Motor neuron (in vitro differentiated cells): ENCODE data around the gene MLX. TPM values are rescaled to one million over a fixed set of nuclear protein-coding genes. Genes with fewer than 3 reads are reported as not detected.
A peak's percentile ranks its signal among the peaks of the same experiment; 100 is the strongest.

Experiments
- ATAC-seq, 8 experiments: fragments of 200-7000 bp; cut with Tn5 transposase; replicated peaks in 6 of 8; 2 replicates each; pipeline ENCODE4 v1.8.0; 2021; ENCODE audit warnings: mild to moderate bottlenecking in 8 of 8, moderate library complexity in 8 of 8
- H3K27ac ChIP-seq, 2 donors: fragments of 250-450 bp; sonication (Bioruptor Pico); 2 replicates each; pipeline ENCODE4 v1.9.0; 2021; ENCODE audit warnings: antibody characterized with exemption in 2 of 2, mild to moderate bottlenecking in 2 of 2, moderate library complexity in 1 of 2
- H3K4me1 ChIP-seq, 2 donors: fragments of 250-450 bp; sonication (Bioruptor Pico); replicated peaks in 1 of 2; 2 replicates each; pipeline ENCODE4 v1.6.1; 2021; ENCODE audit warnings: antibody characterized with exemption in 2 of 2, mild to moderate bottlenecking in 2 of 2, moderate library complexity in 1 of 2
- H3K4me3 ChIP-seq, 5 donors: fragments of 250-450 bp; sonication (Bioruptor Pico); 2 replicates each; pipeline ENCODE4 v1.9.0; 2021; ENCODE audit warnings: antibody characterized with exemption in 5 of 5, mild to moderate bottlenecking in 5 of 5, moderate library complexity in 4 of 5
- WGBS, 10 experiments: fragments of 450-650 bp; shearing (Covaris generic); methylation state at CpG; one replicate each; pipeline ENCODE4 v1.0.0; 2022; 5-methylcytosine and 5-hydroxymethylcytosine counted together
- in situ Hi-C, 9 experiments: fragments of 400-800 bp; cut with MboI; loops; one replicate each; pipeline ENCODE4 v1.15.0; 2021; ENCODE audit warnings: low sequenced_read_pairs in 9 of 9, low pct_unique_long_range_greater_than_20kb in 2 of 9; ENCODE audit not compliant: unreplicated experiment in 9 of 9
- total RNA-seq, 8 experiments: library from RNA; unstranded; fragments of 300-600 nt; gene quantifications; 2 replicates each; pipeline versions ENCODE4 v1.2.3 to v1.2.4, GENCODE V29; 2022

The MLX gene, protein sequence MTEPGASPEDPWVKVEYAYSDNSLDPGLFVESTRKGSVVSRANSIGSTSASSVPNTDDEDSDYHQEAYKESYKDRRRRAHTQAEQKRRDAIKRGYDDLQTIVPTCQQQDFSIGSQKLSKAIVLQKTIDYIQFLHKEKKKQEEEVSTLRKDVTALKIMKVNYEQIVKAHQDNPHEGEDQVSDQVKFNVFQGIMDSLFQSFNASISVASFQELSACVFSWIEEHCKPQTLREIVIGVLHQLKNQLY
- 10 to 100 TPM; 17.3 to 48.0 (median 25.6) TPM for total RNA-seq

DNA sequence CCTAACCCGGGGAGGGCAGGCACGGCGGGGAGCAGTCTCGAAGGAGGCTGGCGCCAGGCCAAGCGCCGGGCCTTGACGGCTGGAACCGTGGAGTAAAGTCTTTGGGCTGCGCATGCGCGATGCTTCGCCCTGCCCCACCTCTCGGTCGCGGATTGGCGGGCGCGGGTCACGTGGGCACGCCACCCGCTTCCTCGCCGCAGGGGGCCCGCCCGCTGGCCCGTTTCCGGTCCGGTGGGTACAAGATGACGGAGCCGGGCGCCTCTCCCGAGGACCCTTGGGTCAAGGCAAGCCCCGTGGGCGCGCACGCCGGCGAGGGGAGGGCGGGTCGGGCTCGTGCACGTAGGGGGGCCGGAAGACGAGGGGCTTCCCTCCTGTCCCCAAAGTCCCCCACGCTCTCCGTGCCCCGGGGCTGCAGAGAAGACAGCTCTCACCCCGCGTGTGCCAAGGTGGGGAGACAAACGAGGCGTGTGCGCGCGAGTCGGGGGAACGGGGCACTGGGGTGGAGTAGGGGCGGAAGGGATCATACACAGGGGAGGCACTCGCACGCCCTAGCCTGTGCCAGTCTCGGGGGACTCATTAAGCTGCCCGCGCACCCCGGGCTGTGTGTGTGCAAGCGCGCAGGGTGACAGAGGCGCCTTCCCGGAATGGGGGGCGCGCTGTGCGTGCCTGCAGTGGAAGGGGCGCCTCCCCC lies at the start of gene MLX:
TSS of gene MLX (plus strand) at position 218 of the 691 bp plus-strand sequence. CDS start at position 243, 25 bp downstream.
- peak within 1 kb of the TSS; percentile 91 to 95 for H3K27ac ChIP-seq
- peaks cover 19 to 20% of the 10 kb centered on the region in 2 donors for H3K4me1 ChIP-seq
- ATAC-seq = peak; percentile 56 to 84 (median 79)
- WGBS, 10 experiments = 0% methylated on average over 3 of the region's 72 CpGs; no CpG with 5 or more reads in 9 of the 10 experiments
- peak within 1 kb of the TSS; percentile 61 to 98 (median 81) for H3K4me3 ChIP-seq
- in situ Hi-C loops = no loop called here

DNA sequence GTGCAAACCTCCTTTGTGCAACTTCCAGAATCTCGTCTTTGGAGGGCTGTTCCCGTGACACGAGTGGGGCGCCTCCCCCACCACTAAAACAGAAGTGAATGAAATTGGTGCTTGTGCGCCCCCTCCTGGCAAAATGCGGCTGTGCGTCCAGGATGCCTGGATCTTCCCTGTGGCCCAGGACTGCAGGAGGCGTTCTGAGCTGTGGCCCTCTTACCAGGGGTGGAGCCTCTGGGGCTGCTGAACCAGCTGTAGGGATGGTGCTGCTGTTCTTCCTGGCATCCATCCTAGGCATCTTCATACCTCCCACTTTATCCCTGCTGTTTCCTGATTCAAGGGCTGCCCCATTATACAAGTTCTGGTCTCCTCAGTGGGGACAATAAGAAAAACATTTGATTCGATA lies 49.4 kb upstream of the MLX start:
- 0 to 100% (median 40%) methylated on average over 1 to 4 of the region's 9 CpGs; no CpG with 5 or more reads in 4 of the 10 experiments for WGBS, 10 experiments
- peaks cover 16 to 20% of the 10 kb centered on the region in 2 donors for H3K4me1 ChIP-seq
- no peak overlapping the region for H3K4me3 ChIP-seq
- in situ Hi-C loops = no loop called here
- ATAC-seq = peak in 3 of 8 experiments; percentile 26 to 61 (median 38)
- no peak overlapping the region for H3K27ac ChIP-seq

DNA sequence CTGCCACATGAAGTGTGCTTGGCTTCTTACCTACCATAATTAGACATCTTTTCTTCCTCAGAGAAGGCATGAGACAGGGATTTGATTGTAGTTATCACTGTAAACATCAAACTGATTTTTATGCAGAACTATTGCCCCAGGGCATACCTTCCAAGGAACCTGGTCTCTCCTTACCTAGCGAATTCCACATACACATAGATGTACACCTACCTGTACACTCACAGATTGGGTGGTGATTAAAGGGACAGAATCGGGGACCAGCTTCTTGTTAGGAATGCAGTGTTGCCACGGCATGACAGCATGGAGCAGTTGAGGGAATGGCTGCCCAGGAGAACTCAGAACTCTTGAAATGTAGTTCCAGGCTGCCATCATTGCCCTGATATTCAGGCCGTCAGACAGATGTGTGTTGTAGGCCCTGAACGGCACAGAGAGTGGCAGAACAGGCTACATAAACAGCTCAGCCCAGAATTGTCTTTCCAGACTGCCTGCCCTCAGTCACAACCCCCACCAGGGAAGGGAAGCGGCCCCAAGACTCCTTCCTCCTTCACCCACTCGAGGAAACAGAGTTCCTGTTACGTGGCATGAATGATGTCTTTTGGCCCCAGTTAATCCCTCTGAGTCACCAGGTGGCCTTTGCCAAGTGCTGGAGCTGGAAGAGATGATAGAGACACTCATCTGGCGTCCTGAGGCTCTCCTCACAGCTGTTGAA lies 48.7 kb upstream of the MLX start:
- in situ Hi-C loops = no loop called here
- Histone ChIP-seq H3K27ac (no peak overlapping the region), H3K4me1 (peaks cover 16 to 20% of the 10 kb centered on the region in 2 donors), H3K4me3 (no peak overlapping the region)
- ATAC-seq = peak in 3 of 8 experiments; percentile 3 to 17 (median 17)
- WGBS, 10 experiments = 58 to 100% (median 90%) methylated on average over 1 to 3 of the region's 9 CpGs; no CpG with 5 or more reads in 5 of the 10 experiments

DNA sequence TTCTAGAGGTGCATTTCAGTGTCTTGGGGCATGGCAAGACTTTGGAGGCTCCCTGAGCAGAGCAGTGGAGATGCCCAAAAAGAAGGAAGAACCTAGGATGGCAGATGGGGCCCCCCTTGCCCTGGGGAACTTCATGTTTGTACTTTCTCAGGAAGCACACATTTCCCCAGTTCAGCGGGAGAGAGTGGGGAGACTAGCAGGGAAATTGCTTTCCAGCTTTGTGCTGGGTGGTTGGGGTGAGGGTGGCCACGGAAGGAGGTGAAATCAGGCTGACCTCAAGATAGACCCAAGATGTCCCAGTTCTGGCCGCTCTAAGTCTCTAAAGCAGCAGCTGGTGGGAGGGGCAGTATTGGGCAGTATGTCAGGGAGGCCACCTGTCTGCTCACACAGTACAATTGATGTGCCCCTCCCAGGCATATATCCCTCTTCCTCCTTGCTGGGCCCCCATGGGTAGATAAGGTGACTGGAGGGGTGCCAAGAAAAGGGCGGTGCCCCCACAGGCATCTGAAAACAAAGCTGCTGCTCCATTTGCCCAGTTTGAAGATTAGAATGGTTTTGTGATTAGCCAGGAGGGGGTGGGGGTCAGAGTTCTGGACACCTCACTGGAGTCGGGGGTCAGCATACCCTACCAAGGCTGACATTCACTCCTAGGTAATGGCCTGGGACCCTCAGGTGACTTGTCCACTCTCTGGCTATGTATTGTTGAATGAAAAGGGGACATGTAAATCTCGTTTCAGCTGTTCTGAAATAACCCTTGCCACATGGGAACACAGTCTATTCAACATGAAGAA lies 48.0 kb upstream of the MLX start:
- peaks cover 16 to 20% of the 10 kb centered on the region in 2 donors for H3K4me1 ChIP-seq
- 0 to 92% (median 8%) methylated on average over 1 to 6 of the region's 6 CpGs; no CpG with 5 or more reads in 3 of the 10 experiments for WGBS, 10 experiments

DNA sequence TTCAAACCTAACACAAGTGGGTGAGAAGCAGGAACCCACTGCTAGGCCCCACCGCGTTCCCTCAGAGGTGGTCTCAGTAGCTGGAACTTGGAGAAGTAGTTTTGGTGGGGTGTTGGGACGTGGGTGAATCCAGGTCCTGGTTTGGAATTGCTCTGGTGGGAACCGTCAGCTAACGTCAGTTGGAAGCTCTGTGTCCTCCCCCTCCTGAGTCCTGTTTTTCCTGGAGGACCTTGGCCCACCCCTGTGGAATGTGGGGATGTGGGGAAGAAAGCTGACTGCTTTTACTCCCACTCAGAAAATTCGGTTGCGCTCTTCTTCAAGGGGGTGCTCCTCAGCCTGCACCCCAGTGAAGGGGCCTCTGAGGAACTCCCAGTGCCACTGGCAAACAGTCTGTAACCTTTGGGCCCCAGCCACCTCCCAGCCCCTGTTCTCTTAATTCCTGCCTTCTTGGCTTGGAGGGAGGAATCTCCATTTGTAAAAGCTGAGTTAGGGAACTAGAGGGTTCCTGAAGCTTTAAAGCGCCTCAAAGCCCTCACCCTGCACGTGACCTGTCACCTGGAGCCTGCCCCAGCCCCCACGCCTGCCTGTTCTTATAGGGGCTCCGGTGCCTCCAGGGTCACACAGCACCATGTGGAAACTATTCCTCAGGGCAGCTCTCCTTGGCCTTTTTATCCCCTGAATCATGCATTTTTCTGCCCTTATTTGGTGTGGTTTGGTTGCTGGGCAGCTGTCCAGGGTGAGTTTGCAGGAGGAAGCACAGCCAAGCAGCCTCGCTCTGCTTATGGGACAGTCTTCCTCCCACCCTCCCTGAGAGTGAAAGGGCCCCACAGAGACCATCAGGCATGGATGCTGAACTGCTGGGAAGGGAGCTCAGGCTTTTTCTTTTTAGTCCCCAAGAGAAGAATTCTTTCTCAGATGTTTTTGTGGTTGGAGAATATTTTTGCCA lies 47.1 kb upstream of the MLX start:
- peak; percentile 51 to 85 (median 70) for ATAC-seq
- Histone ChIP-seq H3K27ac (peak overlapping the region; percentile 30 to 93), H3K4me3 (no peak overlapping the region), H3K4me1 (peaks cover 16 to 20% of the 10 kb centered on the region in 2 donors)
- in situ Hi-C loops = no loop called here
- 0 to 50% (median 7%) methylated on average over 1 to 4 of the region's 12 CpGs; no CpG with 5 or more reads in 3 of the 10 experiments for WGBS, 10 experiments

More for the DNA sequence above, 48.0 kb upstream of the MLX start:
- in situ Hi-C loops = no loop called here
- ATAC-seq = peak in 3 of 8 experiments; percentile 7 to 30 (median 20)
- Histone ChIP-seq H3K27ac (peak overlapping the region in 1 of 2 donors; percentile 93), H3K4me3 (no peak overlapping the region)

DNA sequence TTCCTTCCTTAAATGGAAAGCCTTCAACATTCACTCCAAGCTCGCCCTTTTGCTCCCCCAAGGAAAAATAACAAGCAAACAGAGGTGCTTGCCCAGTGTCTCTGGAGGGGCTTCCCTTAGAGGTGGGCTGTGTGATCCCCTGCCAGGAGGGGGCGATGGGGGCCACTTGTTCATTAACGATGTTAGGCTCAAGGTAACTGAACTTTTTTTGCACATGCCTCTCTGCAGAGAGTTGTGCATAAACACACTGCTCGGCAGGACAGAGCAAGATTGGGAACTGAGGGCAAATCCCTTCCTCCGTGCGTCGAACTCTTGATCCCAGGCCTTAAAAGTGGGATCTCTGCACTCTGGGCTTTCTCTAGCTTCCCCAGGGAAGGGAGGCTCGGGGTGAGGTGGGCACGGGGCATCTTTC lies 46.4 kb upstream of the MLX start:
- H3K27ac ChIP-seq = peak overlapping the region in 1 of 2 donors; percentile 93
- peaks cover 16 to 20% of the 10 kb centered on the region in 2 donors for H3K4me1 ChIP-seq
- 0 to 100% (median 14%) methylated on average over 1 to 6 of the region's 9 CpGs; no CpG with 5 or more reads in 3 of the 10 experiments for WGBS, 10 experiments
- in situ Hi-C loops = no loop called here
- H3K4me3 ChIP-seq = no peak overlapping the region
- peak in 3 of 8 experiments; percentile 1 to 4 (median 3) for ATAC-seq

DNA sequence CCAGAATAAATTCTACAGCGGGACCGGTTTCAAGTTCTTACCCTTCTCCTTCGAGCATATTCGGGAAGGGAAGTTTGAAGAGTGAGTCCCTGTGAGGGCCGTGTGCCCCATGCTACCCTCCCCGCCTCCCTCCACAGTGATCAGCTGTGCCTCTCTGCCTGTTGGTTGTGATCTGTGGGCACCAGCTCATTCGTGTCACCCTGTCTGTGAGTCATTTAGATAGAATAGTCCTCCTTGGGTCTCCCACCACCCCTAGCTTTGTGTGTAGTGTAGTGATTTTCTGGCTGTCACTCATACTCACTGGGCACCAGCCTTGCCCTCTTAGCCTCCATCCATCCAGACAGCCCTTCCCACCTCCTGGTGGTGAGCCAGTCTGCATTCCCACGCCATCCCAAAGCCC lies 45.9 kb upstream of the MLX start:
- no peak overlapping the region for H3K4me3 ChIP-seq
- no peak for ATAC-seq
- in situ Hi-C loops = no loop called here
- WGBS, 10 experiments = 38 to 100% (median 57%) methylated on average over 1 to 5 of the region's 8 CpGs; no CpG with 5 or more reads in 5 of the 10 experiments
- H3K4me1 ChIP-seq = peaks cover 16 to 20% of the 10 kb centered on the region in 2 donors
- H3K27ac ChIP-seq = no peak overlapping the region

DNA sequence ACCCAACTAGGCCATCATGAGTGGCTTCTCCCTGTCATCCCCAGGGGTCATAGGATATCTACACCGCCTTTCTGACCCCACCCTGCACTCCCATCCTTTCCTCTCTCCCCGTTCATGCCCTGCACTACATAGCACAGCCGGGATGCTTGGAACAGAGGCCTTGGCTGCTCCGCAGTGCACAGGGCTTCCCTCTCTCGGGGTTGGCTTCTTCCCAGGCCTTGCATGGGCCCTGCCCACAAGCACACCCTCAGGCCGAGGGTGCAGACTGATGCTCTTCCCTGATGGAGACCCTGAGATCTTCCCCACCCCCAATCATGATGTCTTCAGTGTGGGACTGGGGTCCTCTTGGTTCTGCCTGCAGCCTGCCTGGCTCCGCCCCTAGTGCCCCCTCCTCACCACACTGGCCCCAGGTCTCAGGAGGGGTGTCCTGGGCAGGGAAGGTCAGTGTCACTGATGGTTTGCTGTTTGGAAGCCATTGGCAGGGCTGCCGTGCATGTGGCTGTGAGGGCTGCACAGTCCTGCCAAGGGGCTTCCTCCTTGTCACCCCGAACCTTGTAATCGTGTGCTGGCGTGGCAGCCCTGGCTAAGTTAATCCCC lies 45.1 kb upstream of the MLX start:
- 0 to 100% (median 93%) methylated on average over 1 to 4 of the region's 11 CpGs; no CpG with 5 or more reads in 5 of the 10 experiments for WGBS, 10 experiments
- in situ Hi-C loops = no loop called here
- peaks cover 16 to 20% of the 10 kb centered on the region in 2 donors for H3K4me1 ChIP-seq
- peak in 2 of 8 experiments; percentile 1 to 2 for ATAC-seq
- no peak overlapping the region for H3K4me3 ChIP-seq
- no peak overlapping the region for H3K27ac ChIP-seq

DNA sequence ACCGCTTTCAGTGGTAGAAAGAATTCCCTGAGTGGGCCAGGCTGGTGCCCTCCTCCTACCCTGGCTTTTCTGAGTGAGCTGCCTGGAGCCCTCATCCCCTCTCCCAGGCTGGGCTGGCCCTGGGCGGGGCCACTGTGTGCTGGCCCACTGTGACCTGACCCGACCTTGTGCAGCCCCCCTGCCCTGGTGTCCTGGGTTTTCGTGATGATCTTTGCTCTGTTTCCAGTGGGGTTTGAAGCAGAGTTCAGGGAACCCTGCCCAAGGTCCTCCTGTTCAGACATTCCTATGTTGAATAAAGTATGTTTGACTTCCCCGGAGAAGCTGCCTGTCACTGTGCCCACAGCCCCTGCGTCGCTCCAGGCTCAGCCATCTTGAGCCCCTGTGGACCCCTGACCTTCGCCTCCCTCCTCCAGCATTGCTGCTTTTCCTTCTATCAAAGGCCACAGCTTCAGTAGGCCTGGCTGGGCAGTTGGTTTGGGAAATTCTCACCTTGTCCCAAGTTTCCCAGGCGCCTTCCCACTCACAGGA lies 44.6 kb upstream of the MLX start:
- H3K27ac ChIP-seq = no peak overlapping the region

DNA sequence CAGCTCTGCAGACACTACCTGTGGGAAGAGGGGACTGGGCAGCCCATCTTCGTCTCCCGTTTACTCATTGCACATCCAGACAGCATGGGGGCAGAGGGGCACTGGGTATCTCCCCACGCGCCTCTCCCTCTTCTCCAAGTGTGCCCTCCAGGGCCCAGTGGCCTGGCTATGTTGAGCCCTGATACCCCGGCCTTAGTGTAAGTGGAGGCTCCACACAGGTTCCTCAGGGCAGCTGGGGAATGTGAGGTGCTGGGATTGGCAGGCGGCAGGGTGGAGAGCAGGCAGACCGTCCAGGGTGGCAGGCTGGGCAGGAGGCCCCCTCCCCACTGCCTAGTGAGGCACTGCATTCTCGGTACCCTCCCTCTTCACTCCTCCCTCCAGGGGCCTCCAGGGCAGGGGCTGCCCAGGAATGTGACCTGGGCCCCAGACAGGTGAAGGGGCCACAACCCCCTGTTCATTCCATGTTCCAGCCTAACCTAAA lies 44.1 kb upstream of the MLX start:
- Histone ChIP-seq H3K27ac (no peak overlapping the region), H3K4me1 (peaks cover 16 to 20% of the 10 kb centered on the region in 2 donors), H3K4me3 (no peak overlapping the region)
- ATAC-seq = no peak
- in situ Hi-C loops = no loop called here
- WGBS, 10 experiments = 60 to 100% (median 81%) methylated on average over 1 to 5 of the region's 8 CpGs; no CpG with 5 or more reads in 5 of the 10 experiments

More for the DNA sequence above, 44.6 kb upstream of the MLX start:
- no peak for ATAC-seq
- in situ Hi-C loops = no loop called here
- Histone ChIP-seq H3K4me1 (peaks cover 16 to 20% of the 10 kb centered on the region in 2 donors), H3K4me3 (no peak overlapping the region)
- WGBS, 10 experiments = 40 to 100% (median 100%) methylated on average over 1 to 2 of the region's 9 CpGs; no CpG with 5 or more reads in 5 of the 10 experiments

DNA sequence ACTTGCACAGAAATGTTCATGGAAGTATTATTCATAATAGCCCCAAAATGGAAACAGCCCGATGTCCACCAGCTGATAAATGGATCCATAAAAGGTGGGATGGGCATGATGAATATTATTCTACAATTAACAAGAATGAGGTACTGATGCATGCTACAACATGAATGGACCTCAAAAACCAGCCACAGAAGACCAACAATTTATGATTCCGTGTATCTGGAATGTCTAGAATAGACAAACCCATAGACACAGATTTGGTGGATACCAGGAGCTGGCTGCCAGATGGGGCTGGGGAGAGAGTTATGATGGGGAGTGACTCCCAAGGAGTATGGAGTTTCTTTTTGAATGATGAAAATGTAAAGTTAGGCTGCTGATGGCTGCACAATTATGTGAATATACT lies 41.7 kb upstream of the MLX start:
- WGBS, 10 experiments = 0 to 100% (median 11%) methylated on average over 1 to 2 of the region's 2 CpGs; no CpG with 5 or more reads in 4 of the 10 experiments
- peak in 1 of 8 experiments; percentile 4 for ATAC-seq
- in situ Hi-C loops = no loop called here
- H3K4me3 ChIP-seq = no peak overlapping the region
- peaks cover 5 to 8% of the 10 kb centered on the region in 2 donors for H3K4me1 ChIP-seq
- H3K27ac ChIP-seq = no peak overlapping the region
